Measurements from ENCODE around the gene IFI30.

The IFI30 gene

DNA sequence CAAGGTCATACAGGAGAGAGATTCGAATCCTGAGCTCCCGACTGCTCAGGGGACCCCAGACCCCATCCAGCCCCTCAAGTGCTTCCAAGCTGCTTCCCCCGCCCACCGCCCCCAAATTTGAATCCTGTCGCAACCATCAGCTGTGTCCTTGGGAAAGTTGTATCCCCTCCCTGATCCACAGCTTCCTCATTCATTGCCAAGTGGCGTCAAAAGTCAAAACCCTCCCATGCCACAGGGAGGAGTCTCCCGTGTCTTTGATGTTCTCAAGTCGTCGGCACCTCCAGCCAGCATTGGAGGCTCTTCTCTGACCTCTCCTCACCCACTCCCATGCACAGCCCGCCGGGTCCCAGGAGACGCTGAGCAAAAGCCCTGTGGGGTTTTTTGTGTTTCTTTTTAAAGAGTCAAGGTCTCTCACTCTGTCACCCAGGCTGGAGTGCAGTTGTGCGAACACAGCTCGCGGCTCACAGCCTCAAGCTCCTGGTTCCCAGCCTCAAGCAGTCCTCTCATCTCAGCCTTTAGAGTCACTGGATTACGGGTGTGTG lies 2.8 kb upstream of the IFI30 start:
- DNase-seq (ENCODE audit: extremely low read depth in 1 of 2, low read depth in 1 of 2): no peak

DNA sequence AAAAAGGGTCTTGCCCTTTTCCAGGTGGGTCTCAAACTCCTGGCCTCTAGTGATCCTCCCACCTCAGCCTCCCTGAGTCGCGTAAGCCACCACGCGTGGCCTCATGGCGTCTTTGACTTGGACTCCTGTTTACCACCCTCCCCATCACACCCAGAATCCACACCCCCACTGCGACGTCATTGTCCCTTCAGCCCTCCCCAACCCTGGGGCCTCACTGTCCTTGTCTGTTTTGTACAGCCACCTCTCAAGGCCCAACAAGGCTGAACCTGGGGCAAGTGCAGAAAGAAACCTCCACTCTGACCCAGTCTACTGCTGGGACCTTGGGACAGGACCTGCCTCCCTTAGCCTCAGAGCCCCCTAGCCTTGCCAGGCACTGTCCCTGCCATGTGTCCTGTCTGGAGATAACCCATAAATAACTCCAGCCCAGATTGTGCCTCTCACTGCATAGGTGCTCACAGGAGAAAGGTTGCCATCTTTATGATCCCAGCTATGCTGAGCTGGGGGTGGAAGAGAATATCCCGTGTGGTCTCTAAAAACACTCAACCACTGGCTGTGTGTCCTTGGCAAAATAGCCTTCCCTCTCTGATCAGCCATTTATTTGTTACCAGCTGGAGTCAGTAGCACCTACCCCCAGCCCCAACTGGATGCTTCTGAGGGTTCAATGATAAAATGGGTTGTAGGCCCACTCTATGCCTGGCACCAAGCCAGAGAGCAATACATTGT lies 1.8 kb upstream of the IFI30 start:
- no peak for DNase-seq (ENCODE audit: extremely low read depth in 1 of 2, low read depth in 1 of 2)

DNA sequence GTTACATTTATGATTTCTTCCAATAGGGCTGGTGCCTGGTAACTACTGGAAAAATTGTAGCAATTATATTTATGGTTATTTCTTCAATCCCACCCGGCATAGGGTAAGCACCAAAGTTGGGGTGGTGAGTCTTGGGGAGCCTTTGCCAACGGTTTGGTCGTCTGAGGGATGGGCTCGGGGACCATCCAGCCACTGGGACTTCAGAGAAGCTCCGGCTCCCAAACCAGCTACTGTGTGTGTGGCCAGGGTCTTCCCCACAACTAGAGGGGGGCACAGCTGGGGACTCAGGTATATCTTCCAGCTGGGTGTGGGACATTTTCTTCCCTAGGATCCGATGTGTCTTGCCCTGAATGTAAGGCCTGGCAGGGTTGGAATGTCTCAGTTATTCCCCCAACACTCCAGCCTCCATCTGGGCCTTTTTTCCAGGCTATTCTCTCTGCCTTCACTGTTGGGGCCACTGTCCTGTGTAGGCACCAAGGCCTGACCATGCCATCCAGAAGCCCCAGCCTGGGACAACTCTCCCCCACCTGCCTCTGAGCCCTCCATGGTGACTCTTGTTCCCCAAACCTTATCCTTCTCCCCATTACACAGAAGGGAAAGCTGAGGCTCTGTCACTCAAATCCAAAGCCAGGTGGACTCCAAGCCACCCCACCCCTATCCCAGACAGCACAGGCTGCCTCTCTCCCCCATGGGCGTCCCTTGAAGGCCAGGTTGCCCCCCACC lies 1.1 kb upstream of the IFI30 start:
- DNase-seq (ENCODE audit: extremely low read depth in 1 of 2, low read depth in 1 of 2): no peak

DNA sequence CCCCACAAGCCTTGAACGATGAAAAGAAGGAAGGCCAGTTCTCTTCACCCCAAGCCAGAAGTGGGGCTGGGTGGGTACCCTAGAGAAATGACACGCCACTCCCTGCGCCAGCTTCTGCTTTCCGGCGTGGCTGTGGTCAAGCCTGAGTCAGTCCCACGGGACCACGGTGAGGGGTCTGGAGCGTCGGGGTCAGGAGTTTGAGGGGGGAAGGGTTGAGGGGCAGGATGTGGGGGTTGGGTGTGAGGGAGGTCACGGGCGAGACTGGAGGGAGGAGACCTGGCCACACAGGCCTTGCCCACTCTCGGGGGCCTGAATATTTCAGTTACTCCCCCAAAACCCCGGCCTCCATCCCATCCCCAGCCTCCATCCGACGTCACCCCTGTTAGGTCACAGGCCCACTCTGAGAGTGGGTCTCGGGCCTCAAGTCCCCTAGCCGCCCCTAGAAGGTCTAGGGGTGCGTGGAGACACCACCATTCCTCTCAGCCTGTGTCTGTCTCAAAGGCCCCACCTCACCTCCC lies 500 bp upstream of the IFI30 start:
- no peak for DNase-seq (ENCODE audit: extremely low read depth in 1 of 2, low read depth in 1 of 2)

DNA sequence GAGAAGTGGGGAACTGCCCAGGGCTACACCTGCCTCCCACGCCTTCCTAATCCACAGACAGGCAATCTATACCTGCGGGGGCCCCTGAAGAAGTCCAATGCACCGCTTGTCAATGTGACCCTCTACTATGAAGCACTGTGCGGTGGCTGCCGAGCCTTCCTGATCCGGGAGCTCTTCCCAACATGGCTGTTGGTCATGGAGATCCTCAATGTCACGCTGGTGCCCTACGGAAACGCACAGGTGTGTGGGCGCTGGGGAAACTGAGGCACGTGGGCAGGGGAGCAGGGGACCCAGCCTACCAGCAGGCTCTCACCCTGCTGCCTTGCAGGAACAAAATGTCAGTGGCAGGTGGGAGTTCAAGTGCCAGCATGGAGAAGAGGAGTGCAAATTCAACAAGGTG lies 1.4 kb downstream of the IFI30 start:
- DNase-seq (ENCODE audit: extremely low read depth in 1 of 2, low read depth in 1 of 2): no peak

DNA sequence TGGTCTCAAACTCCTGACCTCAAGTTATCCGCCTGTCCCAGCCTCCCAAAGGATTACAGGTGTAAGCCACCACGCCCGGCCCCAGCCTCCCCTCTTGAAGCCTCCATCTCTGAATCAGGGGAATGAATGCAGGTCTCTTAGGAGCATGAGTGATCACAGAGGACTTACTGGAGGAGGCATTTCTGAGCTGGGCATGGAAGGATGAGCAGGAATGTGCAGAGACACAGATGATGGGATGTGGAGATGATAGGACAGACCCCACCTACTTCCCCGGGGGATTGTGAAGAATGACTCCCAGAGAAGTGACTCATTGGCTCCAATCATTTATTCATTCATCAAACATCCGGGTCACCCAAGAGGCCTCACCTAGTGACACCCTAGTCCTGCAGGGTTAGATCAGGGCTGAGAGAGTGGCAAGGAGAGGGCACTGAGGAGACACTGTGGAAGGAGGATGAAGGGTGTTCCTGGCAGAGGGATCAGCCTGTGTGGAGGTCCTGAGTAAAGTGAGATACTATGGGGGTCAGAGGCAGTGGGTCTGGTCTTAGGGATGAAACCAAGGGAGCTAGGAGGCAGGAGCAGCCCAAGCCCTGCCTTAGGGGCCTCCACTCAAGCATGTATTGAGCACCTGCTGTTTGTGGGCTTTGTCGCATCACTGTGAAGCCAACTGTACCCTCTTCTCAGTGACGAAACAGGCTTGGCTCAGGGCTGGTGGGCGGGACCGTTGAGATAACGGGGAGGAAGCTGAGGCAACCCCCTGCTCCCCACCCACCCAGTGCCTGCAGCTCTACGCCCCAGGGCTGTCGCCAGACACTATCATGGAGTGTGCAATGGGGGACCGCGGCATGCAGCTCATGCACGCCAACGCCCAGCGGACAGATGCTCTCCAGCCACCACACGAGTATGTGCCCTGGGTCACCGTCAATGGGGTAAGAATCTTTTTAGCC lies 3.0 kb downstream of the IFI30 start:
- DNase-seq (ENCODE audit: extremely low read depth in 1 of 2, low read depth in 1 of 2): no peak

DNA sequence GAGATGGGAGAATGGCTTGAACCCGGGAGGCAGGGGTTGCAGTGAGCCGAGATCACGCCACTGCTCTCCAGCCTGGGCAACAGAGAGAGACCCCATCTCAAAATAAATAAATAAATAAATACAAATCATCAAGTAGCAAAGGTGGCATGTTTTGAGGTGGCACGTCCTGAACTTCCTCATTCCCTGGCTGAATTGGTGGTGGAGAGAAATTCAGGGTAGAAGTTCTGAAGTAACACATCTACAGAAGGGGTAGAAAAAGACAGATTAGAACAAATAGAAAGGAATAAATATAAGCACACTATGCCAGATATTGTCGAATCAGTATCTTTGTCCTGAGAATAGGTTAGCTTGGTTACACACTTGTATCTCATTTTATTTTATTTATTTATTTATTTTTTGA lies 6.3 kb downstream of the IFI30 start:
- DNase-seq (ENCODE audit: extremely low read depth in 1 of 2, low read depth in 1 of 2): no peak

DNA sequence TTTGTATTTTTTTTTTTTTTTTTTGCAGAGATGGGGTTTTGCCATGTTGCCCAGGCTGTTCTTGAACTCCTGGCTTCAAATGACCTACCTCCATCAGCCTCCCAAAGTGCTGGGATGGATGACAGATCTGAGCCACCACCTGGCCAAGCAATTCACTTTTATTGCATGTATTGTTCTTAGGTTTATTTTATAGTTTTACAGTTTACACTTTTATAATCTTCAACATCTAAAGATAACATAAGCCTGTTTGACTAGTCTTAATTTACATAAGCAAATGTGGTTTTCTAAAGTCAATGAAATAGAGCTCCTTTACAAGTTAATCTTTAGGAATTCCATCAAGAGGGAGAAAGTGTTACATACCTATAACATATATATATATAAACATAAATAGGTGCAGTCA lies 9.9 kb downstream of the IFI30 start:
- no peak for DNase-seq (ENCODE audit: extremely low read depth in 1 of 2, low read depth in 1 of 2)

DNA sequence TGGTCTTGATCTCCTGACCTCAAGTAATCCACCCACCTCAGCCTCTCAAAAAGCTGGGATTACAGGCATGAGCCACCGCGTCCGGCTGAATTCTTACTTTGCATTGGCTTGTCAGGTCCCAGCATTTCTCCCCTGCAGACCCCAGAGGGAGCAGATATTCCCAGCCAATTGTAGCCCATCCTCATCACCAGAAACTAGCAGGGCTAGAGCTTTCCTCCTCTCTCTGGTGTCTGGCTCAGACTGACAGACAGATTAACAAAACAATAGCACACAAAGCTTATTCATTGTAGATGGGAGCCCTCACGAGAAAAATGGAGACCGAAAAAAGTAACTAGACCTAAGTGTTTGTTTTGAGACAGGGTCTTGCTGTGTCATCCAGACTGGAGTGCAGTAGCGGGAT lies 11.9 kb downstream of the IFI30 start:
- no peak for DNase-seq (ENCODE audit: extremely low read depth in 1 of 2, low read depth in 1 of 2)

DNA sequence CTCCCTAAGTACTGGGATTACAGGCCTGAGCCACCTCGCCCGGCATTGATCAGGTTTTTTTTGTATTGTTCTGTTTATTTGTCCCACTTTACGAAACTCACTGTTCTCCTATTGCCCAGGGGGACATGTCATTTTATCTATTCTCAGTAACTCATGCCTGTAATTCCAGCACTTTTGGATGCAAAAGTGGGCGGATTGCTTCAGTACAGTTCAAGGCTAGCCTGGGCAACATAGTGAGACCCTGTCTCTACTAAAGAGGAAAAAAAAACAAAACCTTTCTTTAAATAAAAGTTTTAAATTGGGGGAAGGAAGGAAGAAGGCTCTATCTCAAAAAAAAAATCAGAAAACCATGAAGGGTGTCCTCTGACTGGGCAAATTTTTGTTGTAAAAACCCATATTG lies 16.7 kb downstream of the IFI30 start:
- DNase-seq (ENCODE audit: extremely low read depth in 1 of 2, low read depth in 1 of 2): no peak

DNA sequence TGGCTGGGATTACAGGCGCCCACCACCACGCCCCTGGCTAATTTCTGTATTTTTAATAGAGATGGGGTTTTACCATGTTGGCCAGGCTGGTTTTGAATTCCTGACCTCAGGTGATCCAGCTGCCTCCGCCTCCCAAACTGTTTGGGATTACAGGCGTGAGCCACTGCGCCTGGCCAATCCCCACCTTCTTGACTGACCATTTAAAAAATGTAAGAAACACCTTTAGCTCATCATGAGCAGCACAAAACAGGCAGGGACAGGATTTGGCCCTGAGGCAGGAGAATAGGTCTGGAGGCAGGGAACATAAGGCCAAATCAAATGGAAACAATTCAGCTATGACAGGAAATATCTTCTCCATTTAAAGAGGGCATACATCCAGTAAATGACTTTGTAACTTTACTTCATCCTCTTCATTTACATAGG lies 18.0 kb downstream of the IFI30 start:
- no peak for DNase-seq (ENCODE audit: extremely low read depth in 1 of 2, low read depth in 1 of 2)

DNA sequence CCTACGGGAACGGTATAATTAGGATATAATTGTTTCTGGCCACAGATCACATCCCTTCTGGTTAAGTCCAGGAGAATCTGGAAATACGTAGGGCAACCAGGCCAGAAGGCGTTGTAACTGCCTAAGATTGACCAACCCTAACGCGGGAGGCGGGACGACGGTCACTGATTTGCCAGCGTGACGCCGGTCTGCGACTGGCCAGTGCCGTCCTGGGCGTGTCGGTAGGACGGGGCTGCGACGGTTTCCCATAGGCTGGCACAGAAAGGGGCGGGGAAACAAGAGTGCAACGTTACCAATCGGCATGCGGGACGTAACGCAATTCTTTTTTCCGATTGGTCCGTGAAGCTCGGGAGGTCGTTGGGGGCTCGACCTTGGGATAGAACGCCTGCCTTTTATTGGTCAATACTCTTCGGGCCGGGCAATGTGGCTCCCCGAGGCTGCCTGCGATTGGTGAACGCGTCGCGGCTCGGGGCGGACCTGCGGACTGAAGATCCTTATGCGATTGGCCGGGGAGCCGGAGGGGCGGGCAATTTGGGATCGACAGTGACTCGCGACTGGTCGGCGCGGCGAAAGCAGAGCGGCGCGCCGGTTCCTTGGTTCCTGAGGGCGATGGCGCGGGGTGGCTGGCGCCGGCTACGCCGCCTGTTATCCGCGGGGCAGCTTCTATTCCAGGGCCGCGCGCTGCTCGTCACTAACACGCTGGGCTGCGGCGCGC lies 19.2 kb downstream of the IFI30 start, which contains the start of gene MPV17L2:
Gene MPV17L2 (plus strand): TSS at position 546 of the 715 bp plus-strand sequence. CDS start 64 bp downstream, at position 610.
- DNase-seq (ENCODE audit: extremely low read depth in 1 of 2, low read depth in 1 of 2): peak; percentile 95 to 98

DNA sequence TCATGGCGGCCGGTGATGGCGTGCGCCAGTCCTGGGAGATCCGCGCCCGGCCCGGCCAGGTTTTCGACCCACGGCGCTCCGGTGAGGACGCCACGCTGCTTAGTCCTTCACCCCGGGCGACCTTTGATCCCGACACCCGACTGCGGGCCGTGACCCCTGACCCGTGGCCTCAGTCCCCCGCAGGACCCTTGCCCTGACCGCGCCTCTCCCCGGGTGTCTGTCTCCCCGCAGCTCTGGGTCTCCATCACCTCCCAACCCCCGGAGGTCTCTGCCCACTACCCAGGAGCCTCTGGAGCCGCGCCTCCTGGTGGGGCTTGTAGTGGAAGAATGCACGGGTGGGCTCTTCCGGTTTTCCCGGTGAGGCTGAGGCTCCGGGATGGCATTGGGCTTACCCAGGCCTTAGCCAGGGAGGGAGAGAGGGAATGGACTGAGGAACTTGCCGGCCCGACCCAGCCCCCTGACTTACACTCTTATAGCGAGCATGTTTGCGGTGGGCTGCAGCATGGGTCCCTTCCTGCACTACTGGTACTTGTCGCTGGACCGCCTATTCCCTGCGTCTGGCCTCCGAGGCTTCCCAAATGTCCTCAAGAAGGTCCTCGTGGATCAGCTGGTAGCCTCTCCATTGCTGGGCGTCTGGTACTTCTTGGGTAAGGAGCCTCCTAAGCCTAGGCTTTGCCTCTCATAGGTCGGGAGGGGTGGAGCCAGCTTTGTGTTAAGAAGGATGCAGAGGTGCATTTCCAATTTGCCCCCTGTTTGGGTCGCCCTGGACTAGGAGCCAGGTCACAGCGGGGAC lies 20.0 kb downstream of the IFI30 start:
- DNase-seq (ENCODE audit: extremely low read depth in 1 of 2, low read depth in 1 of 2): no peak

DNA sequence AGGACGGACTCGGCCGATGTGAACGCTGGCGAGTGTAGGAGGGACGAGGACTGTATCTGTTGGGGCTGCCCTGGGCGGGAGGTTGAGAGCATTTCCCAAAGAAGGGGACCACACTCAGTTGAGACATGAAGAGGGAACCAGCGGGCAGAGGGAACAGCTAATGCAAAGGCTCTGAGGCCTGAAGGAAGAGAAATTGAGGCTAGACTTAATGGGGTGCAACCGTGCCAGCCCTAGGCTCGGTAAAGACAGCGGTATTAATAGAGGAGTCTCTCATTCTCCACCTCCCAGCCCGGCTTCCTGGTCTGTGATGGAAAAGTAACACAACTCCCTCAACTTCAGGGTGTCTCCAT lies 20.5 kb downstream of the IFI30 start:
- DNase-seq (ENCODE audit: extremely low read depth in 1 of 2, low read depth in 1 of 2): no peak

DNA sequence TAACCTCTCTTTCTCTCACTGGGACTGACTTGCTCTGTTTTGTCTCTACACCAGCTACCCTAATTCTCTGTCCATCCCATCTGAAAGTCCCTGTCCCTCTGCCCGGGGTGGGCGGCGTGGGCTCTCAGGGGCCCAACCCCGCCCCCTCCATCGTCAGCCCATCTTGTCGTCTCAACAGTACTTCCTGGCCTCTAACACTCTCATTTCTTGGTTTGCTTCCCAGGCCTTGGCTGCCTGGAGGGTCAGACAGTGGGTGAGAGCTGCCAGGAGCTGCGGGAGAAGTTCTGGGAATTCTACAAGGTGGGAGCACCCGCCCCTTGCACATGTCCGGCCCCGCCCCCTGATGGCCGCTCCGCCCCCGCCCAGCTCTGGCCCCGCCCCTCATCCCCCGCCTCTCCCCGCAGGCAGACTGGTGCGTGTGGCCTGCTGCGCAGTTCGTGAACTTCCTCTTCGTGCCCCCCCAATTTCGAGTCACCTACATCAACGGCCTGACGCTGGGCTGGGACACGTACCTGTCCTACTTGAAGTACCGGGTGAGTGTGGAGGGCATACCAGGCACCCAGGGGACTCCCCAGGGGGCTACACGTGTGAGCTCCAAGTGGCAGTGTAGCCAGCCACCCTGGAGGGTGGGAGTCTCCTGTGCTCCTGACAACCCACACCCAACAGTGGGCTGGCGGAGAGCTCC lies 21.1 kb downstream of the IFI30 start:
- peak in 1 of 2 donors; percentile 9 for DNase-seq (ENCODE audit: extremely low read depth in 1 of 2, low read depth in 1 of 2)

DNA sequence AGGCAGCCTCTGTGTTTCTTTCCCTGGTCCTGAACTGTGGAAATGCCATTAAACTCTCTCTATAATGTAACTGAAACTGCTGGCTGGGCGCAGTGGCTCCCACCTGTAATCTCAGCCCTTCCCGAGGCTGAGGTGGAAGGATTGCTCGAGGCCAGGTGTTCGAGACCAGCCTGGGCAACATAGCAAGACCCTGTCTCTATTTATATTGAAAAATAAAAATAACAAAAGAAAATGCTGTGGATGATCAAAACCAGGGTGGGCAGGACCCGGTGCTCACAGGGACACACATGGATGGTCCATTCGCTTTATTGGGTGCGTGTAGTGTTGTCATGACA lies 22.9 kb downstream of the IFI30 start:
- DNase-seq (ENCODE audit: extremely low read depth in 1 of 2, low read depth in 1 of 2): no peak

DNA sequence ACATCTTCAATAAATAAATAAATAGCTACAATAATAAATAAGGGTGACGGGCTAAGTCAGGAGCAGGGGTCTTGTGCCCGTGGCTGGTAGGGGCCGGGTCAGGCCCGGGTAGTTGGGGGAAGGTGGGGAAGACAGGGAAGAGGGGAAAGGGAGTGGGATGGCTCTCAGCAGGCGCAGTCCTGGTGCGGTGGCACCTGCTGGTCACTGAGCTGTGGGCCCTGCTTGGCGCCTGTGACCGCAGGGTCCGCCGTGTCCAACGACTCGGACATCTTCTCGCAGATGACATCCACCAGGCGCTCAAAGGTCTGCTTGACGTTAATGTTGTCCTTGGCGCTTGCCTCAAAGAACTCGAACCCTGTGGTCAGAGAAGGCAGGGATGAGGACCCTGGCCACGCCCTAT lies 23.7 kb downstream of the IFI30 start:
- no peak for DNase-seq (ENCODE audit: extremely low read depth in 1 of 2, low read depth in 1 of 2)

DNA sequence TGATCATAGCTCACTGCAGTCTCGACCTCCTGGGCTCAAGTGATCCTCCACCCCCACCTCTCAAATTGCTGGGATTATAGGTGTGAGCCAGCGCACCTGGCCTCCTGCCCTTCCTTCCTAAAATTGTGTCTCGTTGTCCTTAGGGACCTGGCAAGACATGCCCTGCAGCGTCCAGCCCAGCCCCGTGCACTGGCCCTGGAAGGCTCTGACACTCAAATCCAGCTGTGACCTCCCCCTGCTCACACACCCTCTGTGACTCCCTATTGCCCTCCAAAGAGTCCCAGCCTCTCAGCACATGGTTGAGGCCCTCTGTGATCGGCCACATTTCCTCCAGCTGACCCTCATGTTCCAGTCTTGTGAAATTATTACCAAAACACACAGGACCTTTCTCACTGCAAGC lies 24.3 kb downstream of the IFI30 start:
- DNase-seq (ENCODE audit: extremely low read depth in 1 of 2, low read depth in 1 of 2): no peak

DNA sequence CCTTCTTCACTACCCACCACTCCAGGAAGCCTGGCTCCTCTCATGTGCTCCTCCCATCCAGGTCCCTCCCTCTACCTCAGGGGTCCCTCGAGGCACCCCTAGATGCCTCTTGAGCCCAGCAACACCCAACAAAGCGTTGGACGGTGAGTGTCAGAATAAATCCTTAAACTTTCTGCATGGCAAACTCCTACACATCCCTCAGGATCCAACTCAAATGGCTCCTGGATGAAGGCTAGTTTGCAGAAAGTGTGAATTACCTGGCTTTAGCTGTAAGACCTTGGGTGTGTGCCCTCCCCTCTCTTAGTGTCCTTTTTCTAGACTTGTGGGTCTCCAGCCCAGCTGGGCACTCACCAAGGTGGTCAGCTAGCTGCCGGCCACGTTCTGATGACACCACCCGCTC lies 24.8 kb downstream of the IFI30 start:
- DNase-seq (ENCODE audit: extremely low read depth in 1 of 2, low read depth in 1 of 2): no peak

Data from activated CD8-positive, alpha-beta memory T cell treated with anti-CD3 and anti-CD28 coated beads for 1 hour (primary cell).